ENCODE results near the gene PRDM7. TPM values are rescaled to one million over a fixed set of nuclear protein-coding genes. Genes with fewer than 3 reads are reported as not detected.
A peak's percentile ranks its signal among the peaks of the same experiment; 100 is the strongest.

The PRDM7 gene
- total and polyA plus RNA-seq, 9 of the 15 experiments (the other 6 are each of a cell fraction or from before 2014, with no cell fraction given): not detected

GRCh38 chr16:90057738-90058173, 19.4 kb downstream of the PRDM7 start (continued):
- TF ChIP-seq AFF1 (IDR thresholded peaks at IDR 0.05; ENCODE audit: low read depth in 1 of 2, partially characterized antibody in 2 of 2): peak in 1 of 2 experiments; percentile 32
- TF ChIP-seq ZNF75A (CRISPR knock-in tag; IDR thresholded peaks at IDR 0.05): no peak
- TF ChIP-seq ZNF408 (CRISPR knock-in tag; IDR thresholded peaks at IDR 0.05; ENCODE audit: low read depth): no peak
- peak; percentile 84 for TF ChIP-seq ZNF263 (CRISPR knock-in tag; IDR thresholded peaks at IDR 0.05; ENCODE audit: borderline replicate concordance)
- peak; percentile 61 for TF ChIP-seq ZBTB40 (IDR thresholded peaks at IDR 0.05)
- no peak for TF ChIP-seq ZBTB40 (CRISPR knock-in tag; IDR thresholded peaks at IDR 0.05)
- no peak for TF ChIP-seq ARID3B (CRISPR knock-in tag; IDR thresholded peaks at IDR 0.05; ENCODE audit: borderline replicate concordance)
- no peak for TF ChIP-seq KDM4B (IDR thresholded peaks at IDR 0.05; ENCODE audit: borderline replicate concordance in 2 of 2, low read depth in 1 of 2)
- TF ChIP-seq HBP1 (CRISPR knock-in tag; IDR thresholded peaks at IDR 0.05): no peak
- no peak for TF ChIP-seq PHB2 (IDR thresholded peaks at IDR 0.05; ENCODE audit: low read depth)
- peak; percentile 26; the same call in 1 of the 2 replicates for TF ChIP-seq NCOR1 (IDR thresholded peaks at IDR 0.05)
- peak; percentile 74 for TF ChIP-seq ETV1 (tag; conservative IDR thresholded peaks at IDR 0.05; ENCODE audit: low read depth)

All from K562 (cell line).